Femur (tissue), 1 donor: ENCODE results near the gene PACRG.
"Not testable (repeated sequence)": the region's sequence is repeated elsewhere in the genome, so short reads cannot be mapped to it uniquely, and the experiment has no call there.

Experiments used
- DNase-seq: peaks from one replicate; pipeline ENCODE4 v3.0.0-alpha.2; 2017

PACRG gene

DNA sequence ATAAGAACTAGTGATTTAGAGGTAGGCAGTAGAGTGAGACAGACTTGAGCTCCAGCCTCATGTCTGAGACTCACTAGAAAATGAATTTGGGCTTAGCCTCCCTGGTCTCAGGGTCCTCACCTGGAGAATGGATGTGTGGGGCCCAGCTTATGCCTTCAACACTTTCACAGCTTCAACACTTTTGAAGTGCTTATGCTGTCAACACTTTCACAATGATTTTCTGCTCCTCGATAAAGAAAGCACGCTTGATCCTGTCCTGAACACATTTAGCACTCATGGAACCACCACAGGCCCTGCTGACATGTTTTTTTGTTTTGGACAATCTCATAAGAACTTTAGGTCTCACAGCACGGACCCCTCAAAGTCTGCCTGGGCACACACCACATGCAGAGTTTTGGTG, 229.3 kb downstream of the PACRG start:
- DNase-seq = no peak

DNA sequence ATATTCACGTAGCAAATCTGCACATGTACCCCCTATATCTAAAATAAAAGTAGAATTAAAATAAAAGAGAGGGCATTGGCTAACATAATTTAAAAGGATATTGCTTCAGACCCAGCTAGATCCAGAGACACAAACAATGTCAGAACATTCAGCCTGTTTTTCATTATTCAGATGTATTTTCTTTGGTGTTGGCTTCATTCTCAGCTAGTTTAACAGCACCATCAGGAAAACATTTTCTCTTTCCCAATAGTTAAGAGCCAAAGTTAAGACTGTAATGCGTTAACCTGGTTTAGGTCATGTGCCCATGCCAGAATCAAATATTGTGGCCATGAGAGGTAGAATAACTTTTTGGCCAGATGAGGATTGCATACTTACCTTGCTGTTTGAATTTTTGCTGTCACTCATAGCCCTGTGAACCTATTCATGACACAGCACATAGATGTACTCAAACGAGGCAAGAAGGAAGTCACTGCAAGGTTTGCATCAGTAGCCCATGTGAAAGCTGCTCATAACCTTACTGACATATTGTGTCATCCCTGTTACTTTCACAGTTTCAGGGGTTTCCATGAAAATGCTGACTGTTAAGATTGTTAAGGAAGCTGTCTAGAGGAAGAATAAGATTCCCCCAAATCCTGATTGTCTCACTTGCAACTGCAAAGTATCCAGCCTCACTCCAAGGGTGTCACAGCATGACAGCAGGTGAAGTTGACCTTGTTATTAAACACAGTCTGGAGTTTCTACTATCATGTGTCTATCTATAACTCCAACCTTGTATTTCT, 233.1 kb downstream of the PACRG start:
- no peak for DNase-seq

DNA sequence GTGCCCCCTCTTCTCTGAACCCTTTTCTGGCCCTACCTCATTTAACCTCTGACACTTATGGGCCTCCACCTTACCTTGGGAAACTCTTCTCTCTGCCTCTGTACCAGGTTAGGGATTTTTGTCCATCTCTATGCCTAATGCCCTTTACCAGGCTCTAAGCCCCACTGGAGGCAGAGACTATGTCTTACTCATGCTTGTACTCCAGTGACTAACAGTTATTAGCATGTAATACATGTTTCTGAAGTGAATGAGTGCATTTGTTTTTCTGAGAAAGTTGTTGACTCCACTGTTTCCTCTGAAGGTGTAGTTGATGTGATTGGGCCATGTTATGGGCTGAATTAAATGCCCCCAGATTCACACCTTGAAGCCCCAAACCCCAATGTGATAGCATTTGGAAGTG, 234.3 kb downstream of the PACRG start:
- no peak for DNase-seq

DNA sequence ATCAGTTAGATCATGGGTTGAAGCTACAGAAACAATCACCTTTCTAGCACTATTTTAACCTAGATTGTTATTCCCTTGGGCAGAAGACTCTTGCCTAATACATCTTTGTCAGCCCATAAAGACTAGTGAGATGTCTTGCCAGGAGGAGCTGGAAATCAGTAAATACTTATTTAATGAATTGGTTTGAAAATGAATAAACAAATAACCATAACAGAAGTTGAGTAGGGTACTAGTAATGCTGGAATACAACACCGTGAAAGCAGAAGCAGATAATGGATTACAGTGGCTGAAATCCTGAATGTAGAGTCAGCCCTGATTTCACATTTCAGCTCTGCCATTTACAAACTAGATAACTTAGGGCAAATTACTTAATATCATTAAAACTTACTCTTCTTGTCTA, 236.1 kb downstream of the PACRG start:
- no peak for DNase-seq

DNA sequence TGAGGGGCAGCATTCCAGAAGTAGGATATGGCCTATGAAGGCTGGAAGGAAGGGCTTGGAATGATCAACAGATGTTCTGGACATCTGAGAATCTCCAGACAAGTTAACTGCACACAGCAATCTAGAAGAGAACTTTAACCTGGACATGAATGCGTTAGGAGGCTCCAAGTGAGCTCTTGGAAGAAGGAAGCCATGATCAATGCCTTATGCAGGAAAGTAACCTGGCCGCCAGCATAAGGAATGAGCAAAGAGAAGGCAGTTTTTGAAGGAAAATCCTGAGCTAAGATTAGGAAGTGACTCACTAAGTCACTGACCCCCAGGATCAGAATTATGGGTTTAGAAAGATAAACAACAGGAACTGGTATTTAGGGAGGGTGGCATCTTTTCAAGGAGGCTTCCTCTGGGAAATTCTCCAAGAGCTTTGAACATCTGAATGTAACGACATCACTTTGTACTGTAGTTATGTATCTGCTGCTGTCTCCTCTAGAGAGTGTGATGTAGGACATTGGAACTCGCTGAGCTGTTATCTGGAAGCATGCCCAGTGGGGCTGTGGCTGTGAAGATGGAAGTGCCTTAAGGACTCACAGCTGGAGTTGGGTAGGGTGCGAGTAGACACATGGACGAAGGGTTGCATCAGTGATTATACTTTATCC, 236.8 kb downstream of the PACRG start:
- peak; percentile 87 for DNase-seq

GRCh38 chr6:162965366-162965765, 237.6 kb downstream of the PACRG start:
- no peak for DNase-seq

- DNase-seq = no peak
These were observed 242.5 kb downstream of the PACRG start for GRCh38 chr6:162970246-162970645.

DNA sequence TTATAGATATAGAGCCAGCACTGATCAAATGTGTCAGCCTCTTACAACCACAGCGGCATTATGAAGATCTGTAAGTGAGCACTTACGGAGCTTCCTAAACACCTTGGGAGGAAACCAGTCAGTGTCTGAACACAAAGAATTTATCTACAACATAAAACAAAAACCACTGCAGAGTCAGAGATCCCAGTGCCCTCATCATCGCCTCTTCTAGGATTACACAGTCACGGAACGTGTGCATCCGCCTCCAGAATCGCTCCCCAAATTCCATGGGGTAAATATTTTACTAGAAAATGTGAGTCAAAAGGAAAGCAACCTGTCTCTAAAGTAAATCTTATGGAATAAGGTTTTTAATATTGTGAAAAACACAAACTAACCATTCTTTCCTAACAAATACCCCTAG, 243.6 kb downstream of the PACRG start:
- no peak for DNase-seq

- DNase-seq = peak; percentile 28
These were observed 245.5 kb downstream of the PACRG start for GRCh38 chr6:162973151-162973872.

GRCh38 chr6:162973980-162974379, 246.2 kb downstream of the PACRG start:
- no peak for DNase-seq

GRCh38 chr6:162974685-162975084, 246.9 kb downstream of the PACRG start:
- DNase-seq = no peak

DNA sequence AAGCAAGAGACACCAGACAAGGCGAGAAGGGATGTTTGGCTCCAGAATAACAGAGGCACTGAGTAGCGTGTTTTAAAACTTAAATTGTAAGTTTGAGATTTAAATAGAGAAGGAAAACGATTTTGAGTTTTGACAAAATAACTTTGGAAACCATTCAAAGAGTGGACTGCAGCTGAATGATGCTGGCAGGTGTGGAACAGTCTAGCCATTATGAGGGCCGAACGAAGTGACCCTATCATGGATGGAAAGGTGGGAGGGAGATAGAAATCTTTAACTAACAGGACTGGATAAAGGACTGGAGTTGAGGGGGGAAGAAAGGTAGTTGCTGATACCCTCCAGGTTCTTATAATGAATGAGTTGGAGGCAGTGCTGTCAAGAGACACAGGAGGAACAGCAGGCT, 248.4 kb downstream of the PACRG start:
- DNase-seq = no peak

- DNase-seq = not testable (repeated sequence)
These were observed 255.5 kb downstream of the PACRG start for GRCh38 chr6:162983234-162983633.

- DNase-seq = no peak
These were observed 271.0 kb downstream of the PACRG start for GRCh38 chr6:162998777-162999176.

DNA sequence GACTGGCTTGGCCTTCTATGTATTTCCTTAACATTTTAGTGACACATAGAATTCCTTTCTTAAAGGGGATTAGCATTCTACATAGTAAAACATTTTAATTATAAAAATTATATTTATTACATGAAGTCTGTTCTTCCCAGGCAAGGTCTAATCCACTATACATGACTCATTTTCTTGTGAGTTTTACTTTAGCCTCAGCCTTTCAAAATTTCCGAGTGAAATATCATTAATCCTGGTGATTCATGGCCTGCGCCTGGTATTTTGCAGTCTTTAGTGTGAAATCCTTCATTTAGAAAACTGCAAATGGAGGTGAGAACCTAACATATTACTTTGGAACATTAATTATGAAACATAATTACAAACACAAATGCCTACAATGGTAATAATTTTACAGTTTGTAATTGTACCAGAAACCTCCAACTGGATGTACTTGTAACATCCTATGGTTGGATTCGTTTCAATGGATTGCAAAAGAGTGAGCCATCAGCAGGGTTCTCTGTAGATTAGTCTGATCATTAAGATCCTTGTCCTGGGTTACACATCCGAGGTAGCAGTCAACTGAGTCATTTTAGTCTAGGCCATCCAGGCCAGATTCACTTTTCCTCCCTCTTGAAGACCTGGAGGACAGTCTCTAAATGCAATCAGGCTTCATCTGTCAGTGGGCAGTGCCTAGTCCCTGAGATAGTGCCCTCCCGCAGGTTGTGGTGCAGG, 272.0 kb downstream of the PACRG start:
- DNase-seq = no peak

- DNase-seq = no peak
These were observed 273.6 kb downstream of the PACRG start for GRCh38 chr6:163001330-163001729.

- DNase-seq = no peak
These were observed 280.4 kb downstream of the PACRG start for GRCh38 chr6:163008186-163008585.

DNA sequence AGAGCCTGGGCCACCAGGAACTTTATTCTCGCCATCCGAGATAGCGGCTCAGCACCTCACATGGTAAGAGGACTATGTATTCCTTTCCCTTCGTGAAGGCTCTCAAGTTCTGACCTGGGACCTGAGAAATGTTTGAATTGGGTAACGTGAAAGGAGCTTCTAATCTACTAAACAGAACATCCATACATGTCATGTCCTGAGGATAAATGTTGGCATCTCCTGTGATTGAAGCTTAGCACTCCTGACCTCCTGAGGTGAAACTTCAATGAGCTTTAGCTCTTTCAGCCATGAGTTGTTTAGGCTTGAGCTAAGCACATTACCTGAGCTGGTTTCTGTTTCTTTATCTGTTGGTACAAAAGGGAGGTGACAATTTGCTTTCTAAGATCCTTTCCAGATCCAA, 280.9 kb downstream of the PACRG start:
- no peak for DNase-seq

DNA sequence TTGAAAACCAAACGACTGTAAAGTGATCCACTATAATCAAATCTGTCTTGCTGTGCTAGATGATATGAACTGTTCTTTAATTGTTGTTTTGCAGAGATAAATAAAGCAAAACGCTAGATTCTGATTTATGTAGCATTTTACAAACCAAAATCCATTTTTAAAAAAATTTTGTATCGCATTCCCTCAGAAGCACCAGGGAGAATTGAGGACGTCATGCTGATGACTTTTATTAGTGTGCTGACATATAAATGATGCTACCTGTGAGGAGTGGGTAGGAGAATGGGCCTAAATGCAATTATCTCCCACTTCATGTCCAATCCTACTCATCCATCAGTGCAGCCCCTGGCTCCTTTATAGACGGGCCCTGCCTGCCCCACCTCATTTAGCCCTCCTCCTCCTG, 282.4 kb downstream of the PACRG start:
- DNase-seq = no peak

GRCh38 chr6:163014736-163015135, 287.0 kb downstream of the PACRG start:
- DNase-seq = no peak

DNA sequence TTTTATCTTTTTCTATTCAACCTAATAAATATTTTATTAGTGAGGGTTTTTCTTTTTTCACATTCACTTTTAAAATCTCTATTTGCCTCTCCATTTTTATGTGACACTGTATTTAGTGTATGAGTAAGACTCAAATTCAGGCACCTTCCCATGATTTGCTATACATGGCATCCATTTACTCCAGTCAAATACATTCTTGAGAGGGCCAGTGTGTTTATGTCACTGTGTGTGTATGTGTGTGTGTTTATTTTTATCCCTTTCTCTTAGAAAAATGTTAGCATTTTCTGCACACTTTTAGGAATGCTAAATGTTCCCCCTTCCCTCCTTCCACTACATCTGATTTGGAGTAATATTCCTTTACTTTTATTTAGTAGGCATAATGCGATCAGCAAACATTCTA, 290.0 kb downstream of the PACRG start:
- no peak for DNase-seq

DNA sequence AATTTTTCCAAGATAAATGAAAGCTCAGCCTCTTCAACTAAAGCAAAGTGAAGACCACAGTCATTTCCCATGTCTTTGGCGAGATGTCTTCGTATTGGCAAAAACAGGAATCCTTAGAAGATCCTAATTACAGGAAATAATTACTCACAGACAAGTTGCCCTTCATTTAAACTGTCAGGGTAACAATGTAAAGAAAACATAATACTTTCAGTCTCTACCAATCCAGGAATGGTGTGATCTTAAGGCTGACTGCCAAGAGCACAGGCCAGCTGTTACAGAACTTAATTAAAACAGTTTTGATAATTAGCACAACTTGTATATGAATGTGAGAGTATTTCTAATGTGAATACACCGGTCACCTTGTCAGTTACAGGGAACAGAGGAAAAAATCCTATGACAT, 292.2 kb downstream of the PACRG start:
- no peak for DNase-seq

DNA sequence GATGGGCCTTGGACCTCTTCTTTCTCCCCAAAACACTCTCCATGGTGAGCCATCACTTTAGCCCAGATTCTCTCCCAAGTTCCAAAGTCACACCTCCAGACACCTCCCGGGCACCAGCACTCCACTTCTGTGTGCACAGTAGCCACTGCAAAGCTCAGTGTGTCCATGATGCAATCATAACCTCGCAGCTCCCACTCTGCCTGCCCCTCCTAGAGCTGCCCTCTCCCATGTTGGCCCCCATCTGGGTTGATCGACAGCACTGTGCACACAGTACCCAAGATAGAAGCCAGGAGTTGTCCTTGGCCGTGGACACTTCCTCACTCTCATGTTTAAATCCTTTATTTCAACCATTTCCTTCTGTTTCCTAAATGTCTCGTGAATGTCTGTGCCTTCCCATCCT, 293.3 kb downstream of the PACRG start:
- DNase-seq = no peak
